H1 (cell line): ENCODE measurements around the gene PAX8. TPM values are rescaled to one million over a fixed set of nuclear protein-coding genes. Genes with fewer than 3 reads are reported as not detected.

Experiments
- CTCF ChIA-PET: fragments of 300-600 bp; sonication (Branson Sonifier 250); formaldehyde crosslinking; loops from one replicate; lab custom pipeline; 2021; ENCODE audit not compliant: partially characterized antibody; lab: Charles Lee
- POLR2A ChIA-PET: fragments of 300-600 bp; sonication (Branson Sonifier 250); formaldehyde crosslinking; loops from one replicate; lab custom pipeline; 2021; ENCODE audit warnings: inconsistent platforms; ENCODE audit not compliant: partially characterized antibody; lab: Charles Lee
- DNase-seq, 2 experiments: peaks; one replicate each; pipeline versions ENCODE4 v3.0.0 to v3.0.0-alpha.2; 2010 to 2022; ENCODE audit warnings: low spot score in 2 of 2, low read depth in 1 of 2, mixed read lengths in 1 of 2
- FAIRE-seq: peaks from 2 replicates; lab custom pipeline; 2011; peaks lifted over from hg19 to GRCh38; lab: Jason Lieb, UNC
- H2AFZ ChIP-seq: 2 replicates; pipeline ENCODE4 v1.8.1; 2012; ENCODE audit warnings: low read length, inconsistent platforms
- H2AK5ac ChIP-seq: 2 replicates; pipeline ENCODE4 v1.6.1; 2013; ENCODE audit warnings: low read depth, low read length
- H2BK120ac ChIP-seq: replicated peaks from 2 replicates; pipeline ENCODE3; 2013; ENCODE audit warnings: low read depth, low read length, inconsistent platforms
- H2BK12ac ChIP-seq: 2 replicates; pipeline ENCODE4 v1.6.1; 2013; ENCODE audit warnings: low read depth, low read length
- H2BK15ac ChIP-seq: 2 replicates; pipeline ENCODE4 v1.6.1; 2013; ENCODE audit warnings: low read length
- H2BK20ac ChIP-seq: 2 replicates; pipeline ENCODE4 v1.6.1; 2013; ENCODE audit warnings: low read length
- H2BK5ac ChIP-seq: 2 replicates; pipeline ENCODE4 v1.6.1; 2013; ENCODE audit warnings: low read depth, low read length
- H3K14ac ChIP-seq: 2 replicates; pipeline ENCODE4 v1.6.1; 2013; ENCODE audit warnings: inconsistent platforms; ENCODE audit not compliant: insufficient read length
- H3K18ac ChIP-seq: 2 replicates; pipeline ENCODE4 v1.6.1; 2013; ENCODE audit warnings: low read length; ENCODE audit errors: extremely low read depth
- H3K23ac ChIP-seq: 2 replicates; pipeline ENCODE4 v1.6.1; 2013; ENCODE audit warnings: inconsistent platforms; ENCODE audit not compliant: insufficient read length
- H3K23me2 ChIP-seq: 2 replicates; pipeline ENCODE4 v1.6.1; 2013; ENCODE audit warnings: low read depth, low read length
- H3K27ac ChIP-seq: 2 replicates; pipeline ENCODE4 v1.6.1; 2011; ENCODE audit warnings: low read depth, low read length, inconsistent platforms
- H3K27me3 ChIP-seq, 4 experiments: replicated peaks in 1 of 4; 1 replicate in 1 of 4; 2 replicates in 3 of 4; pipeline versions ENCODE4 v1.6.1 to v1.8.1; 2011 to 2013; ENCODE audit warnings: low read length in 3 of 4, mild to moderate bottlenecking in 3 of 4, inconsistent platforms in 2 of 4, mixed read lengths in 2 of 4, moderate library complexity in 1 of 4; ENCODE audit not compliant: control insufficient read depth in 3 of 4, insufficient read depth in 3 of 4; ENCODE audit errors: extremely low read depth in 1 of 4
- H3K36me3 ChIP-seq, 4 experiments: 2 replicates each; pipeline versions ENCODE4 v1.6.1 to v1.8.1; 2011 to 2013; ENCODE audit warnings: mild to moderate bottlenecking in 4 of 4, low read length in 3 of 4, moderate library complexity in 2 of 4, control low read depth in 1 of 4, inconsistent platforms in 1 of 4; ENCODE audit not compliant: insufficient read depth in 4 of 4, control insufficient read depth in 2 of 4
- H3K4ac ChIP-seq: replicated peaks from 2 replicates; pipeline ENCODE3; 2013; ENCODE audit warnings: low read length, low read depth, mixed read lengths, inconsistent platforms; ENCODE audit not compliant: insufficient read length
- H3K4me1 ChIP-seq, 4 experiments: replicated peaks in 1 of 4; 1 replicate in 1 of 4; 2 replicates in 3 of 4; pipeline versions ENCODE4 v1.6.1 to v1.8.1; 2011 to 2013; ENCODE audit warnings: low read length in 3 of 4, inconsistent platforms in 2 of 4, mixed read lengths in 1 of 4; ENCODE audit not compliant: insufficient read depth in 4 of 4, control insufficient read depth in 3 of 4
- H3K4me2 ChIP-seq, 2 experiments: 2 replicates each; pipeline versions ENCODE4 v1.6.1 to v1.8.1; 2011 to 2013; ENCODE audit warnings: low read depth in 2 of 2, low read length in 2 of 2, control low read depth in 1 of 2, inconsistent platforms in 1 of 2, mild to moderate bottlenecking in 1 of 2; ENCODE audit not compliant: insufficient read depth in 1 of 2
- H3K4me3 ChIP-seq, 4 experiments: fragments of 200-600, 300-600 bp in 1 of 4; sonication (generic), shearing (Covaris generic), sonication (Bioruptor Twin) in 1 of 4; 2 replicates each; pipeline versions ENCODE4 v1.5.1 to v1.8.1; 2011 to 2016; ENCODE audit warnings: low read length in 4 of 4, low read depth in 3 of 4, control low read depth in 2 of 4, inconsistent platforms in 2 of 4, mild to moderate bottlenecking in 2 of 4, mixed read lengths in 1 of 4, moderate library complexity in 1 of 4; ENCODE audit not compliant: insufficient read depth in 2 of 4; ENCODE audit errors: extremely low read depth in 1 of 4
- H3K56ac ChIP-seq: replicated peaks from 2 replicates; pipeline ENCODE3; 2013; ENCODE audit warnings: low read depth, mild to moderate bottlenecking, mixed read lengths, low read length, inconsistent platforms; ENCODE audit not compliant: insufficient read length
- H3K79me1 ChIP-seq: 2 replicates; pipeline ENCODE4 v1.6.1; 2013; ENCODE audit warnings: low read depth, low read length, control low read depth
- H3K79me2 ChIP-seq, 2 experiments: 2 replicates each; pipeline versions ENCODE4 v1.6.1 to v1.8.1; 2012 to 2013; ENCODE audit warnings: low read length in 2 of 2, mild to moderate bottlenecking in 2 of 2, inconsistent platforms in 1 of 2; ENCODE audit not compliant: insufficient read depth in 2 of 2, control insufficient read depth in 1 of 2
- H3K9ac ChIP-seq, 4 experiments: replicated peaks in 1 of 4; 1 replicate in 1 of 4; 2 replicates in 3 of 4; pipeline versions ENCODE4 v1.6.1 to v1.8.1; 2011 to 2013; ENCODE audit warnings: low read depth in 3 of 4, low read length in 3 of 4, control low read depth in 2 of 4, mild to moderate bottlenecking in 2 of 4, moderate library complexity in 2 of 4, inconsistent platforms in 1 of 4; ENCODE audit errors: extremely low read depth in 1 of 4
- H3K9me3 ChIP-seq, 2 experiments: 2 replicates each; pipeline versions ENCODE4 v1.6.1 to v1.8.1; 2012 to 2013; ENCODE audit warnings: mild to moderate bottlenecking in 2 of 2, moderate library complexity in 2 of 2, control low read depth in 1 of 2, inconsistent platforms in 1 of 2, low read depth in 1 of 2, low read length in 1 of 2, mixed read lengths in 1 of 2; ENCODE audit not compliant: insufficient read depth in 2 of 2
- H4K20me1 ChIP-seq, 2 experiments: replicated peaks in 1 of 2; 2 replicates each; pipeline versions ENCODE3 to v1.8.1; 2011 to 2013; ENCODE audit warnings: inconsistent platforms in 2 of 2, low read length in 2 of 2, mild to moderate bottlenecking in 1 of 2; ENCODE audit not compliant: insufficient read depth in 2 of 2, control insufficient read depth in 1 of 2
- H4K5ac ChIP-seq: 2 replicates; pipeline ENCODE4 v1.6.1; 2013; ENCODE audit warnings: low read length, low read depth, mixed read lengths, inconsistent platforms; ENCODE audit not compliant: insufficient read length
- H4K8ac ChIP-seq: 2 replicates; pipeline ENCODE4 v1.8.0; 2013; ENCODE audit warnings: mild to moderate bottlenecking, moderate library complexity, low read length, inconsistent platforms; ENCODE audit not compliant: insufficient read depth; ENCODE audit errors: extremely low read depth
- H4K91ac ChIP-seq: replicated peaks from 2 replicates; pipeline ENCODE3; 2013; ENCODE audit warnings: low read length, mixed read lengths, inconsistent platforms; ENCODE audit not compliant: insufficient read length
- BACH1 ChIP-seq: IDR thresholded peaks from 2 replicates; pipeline ENCODE4 v1.6.1; 2012; ENCODE audit warnings: low read length, improper control_type of control experiment
- BCL11A ChIP-seq, 2 experiments: IDR thresholded peaks; one replicate each; pipeline ENCODE4 v1.6.1; 2011; ENCODE audit warnings: low read depth in 2 of 2, low read length in 2 of 2, mild to moderate bottlenecking in 2 of 2
- CBX8 ChIP-seq: fragments of 300-800, 300-1000 bp; sonication (generic); IDR thresholded peaks from 2 replicates; pipeline ENCODE4 v1.7.1; 2016; ENCODE audit warnings: low read depth, low read length, borderline replicate concordance
- CTBP2 ChIP-seq: IDR thresholded peaks from 2 replicates; pipeline ENCODE4 v1.7.0; 2011; ENCODE audit warnings: borderline replicate concordance, mild to moderate bottlenecking, moderate library complexity, mixed read lengths, low read length; ENCODE audit not compliant: insufficient read depth, insufficient read length
- GABPA ChIP-seq: IDR thresholded peaks from 2 replicates; pipeline ENCODE4 v1.6.1; 2011; ENCODE audit warnings: mild to moderate bottlenecking, low read length, moderate library complexity, borderline replicate concordance; ENCODE audit not compliant: insufficient read depth
- KDM4A ChIP-seq: IDR thresholded peaks from one replicate; pipeline ENCODE4 v1.7.1; 2012; ENCODE audit warnings: low read depth, mild to moderate bottlenecking, moderate library complexity, low read length, inconsistent platforms; ENCODE audit not compliant: severe bottlenecking
- POLR2AphosphoS5 ChIP-seq: IDR thresholded peaks from 2 replicates; pipeline ENCODE4 v1.6.1; 2011; ENCODE audit warnings: low read depth, low read length
- RAD21 ChIP-seq, 2 experiments: IDR thresholded peaks in 1 of 2; conservative IDR thresholded peaks in 1 of 2; 2 replicates each; pipeline ENCODE4 v1.6.1; 2011; ENCODE audit warnings: low read depth in 2 of 2, low read length in 2 of 2, improper control_type of control experiment in 1 of 2, inconsistent platforms in 1 of 2, mild to moderate bottlenecking in 1 of 2, moderate library complexity in 1 of 2
- SP2 ChIP-seq: IDR thresholded peaks from 2 replicates; pipeline ENCODE4 v1.6.1; 2012; ENCODE audit warnings: mild to moderate bottlenecking, low read length, inconsistent platforms
- SP4 ChIP-seq: IDR thresholded peaks from 2 replicates; pipeline ENCODE4 v1.6.1; 2012; ENCODE audit warnings: low read length, inconsistent platforms
- SUZ12 ChIP-seq: fragments of 200-600 bp; sonication (generic); IDR thresholded peaks from 2 replicates; pipeline ENCODE4 v1.6.1; 2012; ENCODE audit warnings: mild to moderate bottlenecking, inconsistent platforms, low read length, moderate library complexity, mixed read lengths
- TAF7 ChIP-seq: optimal IDR thresholded peaks from 2 replicates; pipeline ENCODE3; 2011; ENCODE audit warnings: low read depth, mild to moderate bottlenecking, inconsistent platforms, low read length, moderate library complexity, borderline replicate concordance
- YY1 ChIP-seq: IDR thresholded peaks from 2 replicates; pipeline ENCODE4 v1.6.1; 2011; ENCODE audit warnings: low read depth, mild to moderate bottlenecking, low read length
- WGBS, 2 experiments: shearing (Covaris generic) in 1 of 2; methylation state at CpG; one replicate each; pipeline versions ENCODE4 v1.1.6 to v1.1.7; 2013 to 2015; ENCODE audit warnings: low lambda C conversion rate in 2 of 2, mixed read lengths in 2 of 2, inconsistent platforms in 1 of 2, low coverage in 1 of 2, missing lambda C conversion rate in 1 of 2; ENCODE audit not compliant: insufficient replicate concordance in 2 of 2, insufficient coverage in 1 of 2, insufficient read length in 1 of 2; ENCODE audit errors: extremely low coverage in 1 of 2, missing lambda C conversion rate in 1 of 2; 5-methylcytosine and 5-hydroxymethylcytosine counted together
- polyA plus RNA-seq, 7 experiments: library from polyadenylated mRNA; depleted of rRNA in 3 of 7; stranded (reverse) in 5 of 7; unstranded in 2 of 7; fragments of >200 nt in 5 of 7; fragments of 200-250 nt in 2 of 7; gene quantifications; 1 replicate in 5 of 7; 2 replicates in 1 of 7; 4 replicates in 1 of 7; pipeline versions ENCODE4 v1.2.1 to v1.2.3, GENCODE V29; 2011 to 2013; ENCODE audit warnings: missing spikeins in 2 of 7, mixed read lengths in 2 of 7
- total RNA-seq: library from RNA; stranded (reverse); fragmentation: NEBNext Ultra II Directional; extraction: Animal tissue kit (Norgen Biotek cat#: 25700); gene quantifications from 2 replicates; pipeline ENCODE4 v1.2.1, GENCODE V29; 2021

The PAX8 gene
- total and polyA plus RNA-seq, 2 of the 8 experiments (the other 6 are each of a cell fraction or from before 2014, with no cell fraction given): 0.02 TPM; not detected in 1

GRCh38 chr2:113226462-113226861 lies 52.3 kb downstream of the PAX8 start:
- Histone ChIP-seq H4K8ac (no peak overlapping the region), H3K18ac (no peak overlapping the region), H3K9ac (no peak overlapping the region), H2BK5ac (no peak overlapping the region), H3K27me3 (no peaks in the 10 kb centered on the region), H3K14ac (no peak overlapping the region), H2BK12ac (no peak overlapping the region), H4K91ac (no peak overlapping the region), H4K20me1 (no peaks in the 10 kb centered on the region), H2AK5ac (no peak overlapping the region), H3K27ac (no peak overlapping the region), H3K79me1 (no peaks in the 10 kb centered on the region), H3K4me2 (0 out of 4 replicates have a peak overlapping the region, but pooled peaks of 1 of the 2 experiments have one; percentile 36), H2BK15ac (no peak overlapping the region), H3K79me2 (no peaks in the 10 kb centered on the region), H3K56ac (no peak overlapping the region), H3K9me3 (no peaks in the 10 kb centered on the region), H2AFZ (no peak overlapping the region), H3K36me3 (no peaks in the 10 kb centered on the region), H3K23ac (no peak overlapping the region), H2BK120ac (no peak overlapping the region), H3K23me2 (no peaks in the 10 kb centered on the region; the same call in 1 of the 2 replicates), H3K4ac (no peak overlapping the region), H4K5ac (no peak overlapping the region), H3K4me3 (no peak overlapping the region), H2BK20ac (no peak overlapping the region), H3K4me1 (peaks cover 0 to 6% (median 3%) of the 10 kb centered on the region in 4 experiments; a peak in 4 of 7 replicates)
- CTCF ChIA-PET: interaction anchor here (1.1 to 4.2 kb wide), 3 partner anchors 22 to 28 kb away, joined by 3 to 22 read pairs (median 6); no protein-coding TSS in a partner anchor
- DNase-seq (no peak), FAIRE-seq (no peak)
- TF ChIP-seq SUZ12 (no peak), POLR2AphosphoS5 (no peak), SP2 (no peak), GABPA (no peak), RAD21 (IDR thresholded peaks at IDR 0.05 in 1 of 2, conservative IDR thresholded peaks at IDR 0.05 in 1 of 2; ENCODE audit: low read depth in 2 of 2, low read length in 2 of 2) (no peak), CTBP2 (no peak), TAF7 (no peak), BACH1 (no peak), YY1 (no peak), BCL11A (IDR thresholded peaks at IDR 0.05; ENCODE audit: low read depth in 2 of 2, low read length in 2 of 2) (no peak), KDM4A (no peak), CBX8 (no peak), SP4 (no peak)
- POLR2A ChIA-PET: no interaction called here
- WGBS, 2 experiments: 88% methylated on average over 4 of the region's 4 CpGs; no CpG with 5 or more reads in 1 of the 2 experiments
